GM23338 (cell line): ENCODE measurements around the gene CCNG2. TPM values are rescaled to one million over a fixed set of nuclear protein-coding genes. Genes with fewer than 3 reads are reported as not detected.

Source experiments
- ATAC-seq: fragments of 200-7000 bp; cut with Tn5 transposase; 3 replicates; pipeline ENCODE4 v1.9.1; 2020
- DNase-seq: peaks from one replicate; pipeline ENCODE4 v3.0.0-alpha.2; 2015; ENCODE audit warnings: low spot score
- H2AFZ ChIP-seq: fragments of 200-600 bp; sonication (generic); 2 replicates; pipeline ENCODE4 v1.8.0; 2016; ENCODE audit warnings: antibody characterized with exemption, mild to moderate bottlenecking, moderate library complexity
- H3F3A ChIP-seq: fragments of 200-600 bp; sonication (generic); replicated peaks from 2 replicates; pipeline ENCODE4 v1.8.0; 2017; ENCODE audit warnings: antibody characterized with exemption, mixed run types, low read depth
- H3K27ac ChIP-seq: fragments of 200-600 bp; sonication (generic); 2 replicates; pipeline ENCODE4 v1.6.1; 2016; ENCODE audit warnings: low read depth
- H3K27me3 ChIP-seq: fragments of 200-600 bp; sonication (generic); 2 replicates; pipeline ENCODE4 v1.8.0; 2016; ENCODE audit warnings: mild to moderate bottlenecking, mixed run types, moderate library complexity; ENCODE audit not compliant: insufficient read depth
- H3K36me3 ChIP-seq: fragments of 200-600 bp; sonication (generic); 2 replicates; pipeline ENCODE4 v1.8.0; 2016; ENCODE audit warnings: mild to moderate bottlenecking; ENCODE audit not compliant: insufficient read depth
- H3K4me1 ChIP-seq: fragments of 200-600 bp; sonication (generic); 2 replicates; pipeline ENCODE4 v1.8.0; 2016; ENCODE audit warnings: mild to moderate bottlenecking, moderate library complexity; ENCODE audit not compliant: insufficient read depth
- H3K4me2 ChIP-seq: fragments of 200-600 bp; sonication (generic); 2 replicates; pipeline ENCODE4 v1.7.1; 2017; ENCODE audit warnings: mixed run types
- H3K4me3 ChIP-seq: fragments of 200-600 bp; sonication (generic); 2 replicates; pipeline ENCODE4 v1.6.1; 2016; ENCODE audit warnings: mixed run types
- H3K79me2 ChIP-seq: fragments of 200-600 bp; sonication (generic); replicated peaks from 2 replicates; pipeline ENCODE4 v1.8.0; 2017; ENCODE audit warnings: mild to moderate bottlenecking; ENCODE audit not compliant: insufficient read depth
- H3K9me2 ChIP-seq: fragments of 200-600 bp; sonication (generic); 2 replicates; pipeline ENCODE4 v1.8.0; 2017; ENCODE audit not compliant: insufficient read depth
- H4K20me1 ChIP-seq: fragments of 200-600 bp; sonication (generic); replicated peaks from 2 replicates; pipeline ENCODE4 v1.8.0; 2017; ENCODE audit warnings: mild to moderate bottlenecking; ENCODE audit not compliant: insufficient read depth
- H3K27ac Mint-ChIP-seq: 2 replicates; pipeline ENCODE4 v1.8.0; 2020; ENCODE audit warnings: inconsistent platforms, mild to moderate bottlenecking, moderate library complexity, mixed read lengths
- H3K27me3 Mint-ChIP-seq: 3 replicates; pipeline ENCODE4 v1.8.0; 2022; ENCODE audit warnings: low read depth, mild to moderate bottlenecking, moderate library complexity, mixed read lengths, inconsistent platforms; ENCODE audit not compliant: insufficient read depth, poor library complexity
- H3K36me3 Mint-ChIP-seq: 3 replicates; pipeline ENCODE4 v1.8.0; 2021; ENCODE audit warnings: low read depth, mild to moderate bottlenecking, inconsistent platforms, moderate library complexity, mixed read lengths
- H3K4me1 Mint-ChIP-seq: 3 replicates; pipeline ENCODE4 v1.8.0; 2020; ENCODE audit warnings: mild to moderate bottlenecking, inconsistent platforms, mixed read lengths
- H3K4me3 Mint-ChIP-seq: 3 replicates; pipeline ENCODE4 v1.8.0; 2021; ENCODE audit warnings: moderate library complexity, mild to moderate bottlenecking, inconsistent platforms, mixed read lengths
- H3K9me3 Mint-ChIP-seq: 3 replicates; pipeline ENCODE4 v1.8.0; 2020; ENCODE audit warnings: moderate library complexity, mild to moderate bottlenecking, inconsistent platforms, mixed read lengths
- CREB1 ChIP-seq: fragments of 250-450 bp; sonication (Bioruptor Pico); IDR thresholded peaks from 2 replicates; pipeline ENCODE4 v1.5.0; 2020; ENCODE audit warnings: low read depth, mild to moderate bottlenecking, moderate library complexity
- EZH2phosphoT487 ChIP-seq: fragments of 200-600 bp; sonication (generic); IDR thresholded peaks from one replicate; pipeline ENCODE4 v1.8.1; 2018; ENCODE audit warnings: antibody characterized with exemption; ENCODE audit not compliant: unreplicated experiment
- NANOG ChIP-seq: IDR thresholded peaks from 2 replicates; pipeline ENCODE4 v1.6.1; 2016; ENCODE audit warnings: antibody characterized with exemption, borderline replicate concordance
- POLR2AphosphoS5 ChIP-seq: IDR thresholded peaks from 2 replicates; pipeline ENCODE4 v1.6.1; 2016; ENCODE audit warnings: antibody characterized with exemption, low read depth
- STAT1 ChIP-seq: IDR thresholded peaks from one replicate; pipeline ENCODE4 v1.6.1; 2016; ENCODE audit warnings: antibody characterized with exemption; ENCODE audit not compliant: unreplicated experiment
- ZNF114 ChIP-seq: fragments of 250-450 bp; sonication (Bioruptor Pico); IDR thresholded peaks from 2 replicates; pipeline ENCODE4 v1.5.0; 2020; ENCODE audit warnings: mild to moderate bottlenecking, moderate library complexity
- ZNF331 ChIP-seq: fragments of 250-450 bp; sonication (Bioruptor Pico); IDR thresholded peaks from 2 replicates; pipeline ENCODE4 v1.5.0; 2020; ENCODE audit warnings: low read depth, mild to moderate bottlenecking, moderate library complexity
- polyA plus RNA-seq: library from polyadenylated mRNA; unstranded; fragments of >200 nt; fragmentation: Nextera tagmentation; extraction: Ambion mirVana; gene quantifications from 2 replicates; pipeline ENCODE4 v1.2.1, GENCODE V29; 2016
- total RNA-seq: library from RNA; depleted of rRNA; stranded (reverse); fragments of >200 nt; shearing (Covaris generic); gene quantifications from 2 replicates; pipeline ENCODE4 v1.2.3, GENCODE V29; 2014
- TF ChIP-seq, protein P1 (sequence below): IDR thresholded peaks from one replicate; pipeline ENCODE4 v1.6.1; 2018; ENCODE audit warnings: antibody characterized with exemption; ENCODE audit not compliant: unreplicated experiment
- TF ChIP-seq, protein P2 (sequence below), 2 experiments: fragments of 200-600 bp in 1 of 2; sonication (generic) in 1 of 2; conservative IDR thresholded peaks; 2 replicates each; pipeline versions ENCODE4 v1.5.1 to v1.6.1; 2016 to 2017; ENCODE audit warnings: antibody characterized with exemption in 2 of 2, low read depth in 2 of 2, mild to moderate bottlenecking in 2 of 2, moderate library complexity in 1 of 2

The CCNG2 gene
- total and polyA plus RNA-seq, 2 experiments from 2014 or later, result 7.1 to 16.5 TPM

DNA sequence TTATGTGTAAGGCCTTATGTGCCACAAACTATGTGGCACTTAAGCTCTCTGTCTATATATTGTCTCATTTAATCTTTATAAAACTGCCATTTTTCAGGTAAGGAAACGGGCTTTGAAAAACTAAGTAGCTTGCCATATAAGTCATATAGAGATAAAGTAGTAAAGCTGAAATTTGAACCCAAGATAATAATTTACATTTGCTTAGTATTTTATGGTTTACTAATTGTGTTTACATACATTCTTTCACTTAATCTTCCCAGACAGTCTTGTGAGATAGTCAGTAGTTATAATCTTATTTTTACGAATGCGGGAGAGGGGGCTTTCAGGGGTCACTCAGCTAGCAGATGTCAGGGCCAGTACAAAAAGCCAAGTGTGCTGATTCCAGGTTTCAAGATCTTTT, 13.9 kb upstream of the CCNG2 start (continued):
- TF ChIP-seq, protein P1, sequence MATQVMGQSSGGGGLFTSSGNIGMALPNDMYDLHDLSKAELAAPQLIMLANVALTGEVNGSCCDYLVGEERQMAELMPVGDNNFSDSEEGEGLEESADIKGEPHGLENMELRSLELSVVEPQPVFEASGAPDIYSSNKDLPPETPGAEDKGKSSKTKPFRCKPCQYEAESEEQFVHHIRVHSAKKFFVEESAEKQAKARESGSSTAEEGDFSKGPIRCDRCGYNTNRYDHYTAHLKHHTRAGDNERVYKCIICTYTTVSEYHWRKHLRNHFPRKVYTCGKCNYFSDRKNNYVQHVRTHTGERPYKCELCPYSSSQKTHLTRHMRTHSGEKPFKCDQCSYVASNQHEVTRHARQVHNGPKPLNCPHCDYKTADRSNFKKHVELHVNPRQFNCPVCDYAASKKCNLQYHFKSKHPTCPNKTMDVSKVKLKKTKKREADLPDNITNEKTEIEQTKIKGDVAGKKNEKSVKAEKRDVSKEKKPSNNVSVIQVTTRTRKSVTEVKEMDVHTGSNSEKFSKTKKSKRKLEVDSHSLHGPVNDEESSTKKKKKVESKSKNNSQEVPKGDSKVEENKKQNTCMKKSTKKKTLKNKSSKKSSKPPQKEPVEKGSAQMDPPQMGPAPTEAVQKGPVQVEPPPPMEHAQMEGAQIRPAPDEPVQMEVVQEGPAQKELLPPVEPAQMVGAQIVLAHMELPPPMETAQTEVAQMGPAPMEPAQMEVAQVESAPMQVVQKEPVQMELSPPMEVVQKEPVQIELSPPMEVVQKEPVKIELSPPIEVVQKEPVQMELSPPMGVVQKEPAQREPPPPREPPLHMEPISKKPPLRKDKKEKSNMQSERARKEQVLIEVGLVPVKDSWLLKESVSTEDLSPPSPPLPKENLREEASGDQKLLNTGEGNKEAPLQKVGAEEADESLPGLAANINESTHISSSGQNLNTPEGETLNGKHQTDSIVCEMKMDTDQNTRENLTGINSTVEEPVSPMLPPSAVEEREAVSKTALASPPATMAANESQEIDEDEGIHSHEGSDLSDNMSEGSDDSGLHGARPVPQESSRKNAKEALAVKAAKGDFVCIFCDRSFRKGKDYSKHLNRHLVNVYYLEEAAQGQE, result no peak
- TF ChIP-seq ZNF114 (CRISPR knock-in tag), result no peak
- TF ChIP-seq NANOG, result no peak

DNA sequence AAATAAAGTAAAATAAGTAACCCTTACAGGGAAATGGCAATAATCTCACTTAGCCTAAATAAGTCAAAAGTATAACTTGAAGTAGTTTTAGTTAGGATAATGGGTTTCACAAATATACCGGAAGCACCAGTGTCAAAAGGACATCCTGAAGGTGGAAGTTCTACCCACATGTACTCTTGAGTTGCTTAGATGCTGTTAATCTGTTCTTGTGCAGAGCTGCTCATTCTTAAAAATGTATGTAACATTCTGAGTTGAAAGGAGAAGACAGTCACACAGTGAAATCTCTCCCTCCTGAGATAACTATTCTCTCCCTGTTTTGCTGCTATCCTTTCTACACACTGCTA, 11.2 kb upstream of the CCNG2 start:
- DNase-seq, result no peak
- no peaks in the 10 kb centered on the region for H3K9me3 Mint-ChIP-seq
- Histone ChIP-seq H3K4me2 (no peak overlapping the region), H2AFZ (peak overlapping the region; percentile 90), H4K20me1 (no peaks in the 10 kb centered on the region), H3K36me3 (no peaks in the 10 kb centered on the region), H3F3A (no peaks in the 10 kb centered on the region), H3K4me1 (peaks cover 7% of the 10 kb centered on the region; the same call in 1 of the 2 replicates), H3K27ac (no peak overlapping the region), H3K9me2 (no peaks in the 10 kb centered on the region), H3K79me2 (no peaks in the 10 kb centered on the region), H3K27me3 (no peaks in the 10 kb centered on the region), H3K4me3 (no peak overlapping the region)
- no peaks in the 10 kb centered on the region for H3K36me3 Mint-ChIP-seq
- TF ChIP-seq ZNF331 (CRISPR knock-in tag) (no peak), EZH2phosphoT487 (no peak), CREB1 (CRISPR knock-in tag) (no peak)
- TF ChIP-seq, protein P2, sequence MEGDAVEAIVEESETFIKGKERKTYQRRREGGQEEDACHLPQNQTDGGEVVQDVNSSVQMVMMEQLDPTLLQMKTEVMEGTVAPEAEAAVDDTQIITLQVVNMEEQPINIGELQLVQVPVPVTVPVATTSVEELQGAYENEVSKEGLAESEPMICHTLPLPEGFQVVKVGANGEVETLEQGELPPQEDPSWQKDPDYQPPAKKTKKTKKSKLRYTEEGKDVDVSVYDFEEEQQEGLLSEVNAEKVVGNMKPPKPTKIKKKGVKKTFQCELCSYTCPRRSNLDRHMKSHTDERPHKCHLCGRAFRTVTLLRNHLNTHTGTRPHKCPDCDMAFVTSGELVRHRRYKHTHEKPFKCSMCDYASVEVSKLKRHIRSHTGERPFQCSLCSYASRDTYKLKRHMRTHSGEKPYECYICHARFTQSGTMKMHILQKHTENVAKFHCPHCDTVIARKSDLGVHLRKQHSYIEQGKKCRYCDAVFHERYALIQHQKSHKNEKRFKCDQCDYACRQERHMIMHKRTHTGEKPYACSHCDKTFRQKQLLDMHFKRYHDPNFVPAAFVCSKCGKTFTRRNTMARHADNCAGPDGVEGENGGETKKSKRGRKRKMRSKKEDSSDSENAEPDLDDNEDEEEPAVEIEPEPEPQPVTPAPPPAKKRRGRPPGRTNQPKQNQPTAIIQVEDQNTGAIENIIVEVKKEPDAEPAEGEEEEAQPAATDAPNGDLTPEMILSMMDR (conservative IDR thresholded peaks at IDR 0.05; ENCODE audit: low read depth in 2 of 2), result no peak
- ATAC-seq, result no peak
- peaks cover 2% of the 10 kb centered on the region for H3K27me3 Mint-ChIP-seq
- H3K27ac Mint-ChIP-seq, result no peak overlapping the region
- H3K4me3 Mint-ChIP-seq, result no peak overlapping the region
- H3K4me1 Mint-ChIP-seq, result peaks cover 11% of the 10 kb centered on the region

DNA sequence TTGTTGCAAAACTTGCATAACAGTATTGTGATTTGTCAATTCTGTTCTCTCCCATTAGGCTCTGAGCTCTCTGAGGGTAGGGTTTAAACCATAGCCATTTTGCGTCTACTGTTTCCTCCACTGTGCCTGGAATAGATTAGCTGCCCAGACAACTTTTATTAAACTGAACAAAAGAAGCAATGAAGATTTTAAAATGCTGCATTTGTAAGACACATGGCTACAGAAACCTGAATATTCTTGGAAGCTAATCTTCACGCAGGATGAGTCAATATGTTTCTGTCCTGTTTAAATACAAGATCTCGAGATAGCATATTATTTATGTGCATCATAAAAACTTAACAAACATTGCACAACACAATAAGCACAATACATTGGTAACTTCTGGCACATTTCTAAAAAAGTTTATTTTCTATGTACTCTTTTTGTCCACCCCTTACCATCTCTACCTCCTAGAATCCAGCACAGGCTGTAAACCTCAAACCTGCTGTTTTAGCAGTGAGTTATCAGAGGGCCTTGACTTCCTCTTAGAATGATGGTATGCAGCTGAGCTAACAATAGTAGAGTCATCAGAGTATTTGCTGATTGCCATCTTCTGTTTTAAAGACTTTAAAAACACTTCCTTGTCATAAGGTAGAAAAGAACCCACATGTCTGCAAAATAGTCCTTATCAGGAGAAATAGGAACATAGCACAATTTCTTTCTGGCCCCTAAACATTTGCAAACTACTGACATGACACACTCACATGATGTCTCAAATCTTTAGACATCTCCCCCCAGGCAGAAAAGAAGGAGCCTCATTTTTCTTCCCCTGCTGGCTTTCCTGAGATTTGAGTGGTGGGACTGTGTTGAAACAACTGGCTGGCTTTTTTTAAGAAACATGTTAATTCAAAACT, 10.6 kb upstream of the CCNG2 start:
- H3K4me3 ChIP-seq, result no peak overlapping the region
- no peaks in the 10 kb centered on the region for H3K9me2 ChIP-seq
- H4K20me1 ChIP-seq, result no peaks in the 10 kb centered on the region
- H3K4me1 Mint-ChIP-seq, result peaks cover 11% of the 10 kb centered on the region
- peaks cover 7% of the 10 kb centered on the region; the same call in 1 of the 2 replicates for H3K4me1 ChIP-seq
- H3K27ac ChIP-seq, result no peak overlapping the region
- H3K36me3 ChIP-seq, result no peaks in the 10 kb centered on the region
- H3F3A ChIP-seq, result no peaks in the 10 kb centered on the region
- ATAC-seq (peak; percentile 28; the same call in 1 of the 3 replicates), DNase-seq (no peak)
- H3K27me3 Mint-ChIP-seq, result peaks cover 2% of the 10 kb centered on the region
- H3K4me3 Mint-ChIP-seq, result no peak overlapping the region
- no peaks in the 10 kb centered on the region for H3K79me2 ChIP-seq
- H3K27me3 ChIP-seq, result no peaks in the 10 kb centered on the region
- peak overlapping the region; percentile 90 for H2AFZ ChIP-seq
- H3K4me2 ChIP-seq, result no peak overlapping the region
- no peaks in the 10 kb centered on the region for H3K36me3 Mint-ChIP-seq
- H3K9me3 Mint-ChIP-seq, result no peaks in the 10 kb centered on the region
- no peak overlapping the region for H3K27ac Mint-ChIP-seq
- no peak for TF ChIP-seq POLR2AphosphoS5
- TF ChIP-seq ZNF331 (CRISPR knock-in tag), result no peak
- no peak for TF ChIP-seq ZNF114 (CRISPR knock-in tag)
- no peak for TF ChIP-seq STAT1
- TF ChIP-seq CREB1 (CRISPR knock-in tag), result no peak
